GM21381 (cell line): Measurements from ENCODE around the gene C20orf141.
A peak's percentile ranks its signal among the peaks of the same experiment; 100 is the strongest.
"Not testable (repeated sequence)": the region's sequence is repeated elsewhere in the genome, so short reads cannot be mapped to it uniquely, and the experiment has no call there.

Experiments used
- ATAC-seq: cut with Tn5 transposase; IDR thresholded peaks from one replicate; pipeline ENCODE4 v1.9.1; 2021; ENCODE audit warnings: mild to moderate bottlenecking, moderate library complexity; ENCODE audit not compliant: unreplicated experiment

The C20orf141 gene

GRCh38 chr20:2820084-2820895 is 5.5 kb downstream of the C20orf141 start:
- no peak for ATAC-seq

DNA sequence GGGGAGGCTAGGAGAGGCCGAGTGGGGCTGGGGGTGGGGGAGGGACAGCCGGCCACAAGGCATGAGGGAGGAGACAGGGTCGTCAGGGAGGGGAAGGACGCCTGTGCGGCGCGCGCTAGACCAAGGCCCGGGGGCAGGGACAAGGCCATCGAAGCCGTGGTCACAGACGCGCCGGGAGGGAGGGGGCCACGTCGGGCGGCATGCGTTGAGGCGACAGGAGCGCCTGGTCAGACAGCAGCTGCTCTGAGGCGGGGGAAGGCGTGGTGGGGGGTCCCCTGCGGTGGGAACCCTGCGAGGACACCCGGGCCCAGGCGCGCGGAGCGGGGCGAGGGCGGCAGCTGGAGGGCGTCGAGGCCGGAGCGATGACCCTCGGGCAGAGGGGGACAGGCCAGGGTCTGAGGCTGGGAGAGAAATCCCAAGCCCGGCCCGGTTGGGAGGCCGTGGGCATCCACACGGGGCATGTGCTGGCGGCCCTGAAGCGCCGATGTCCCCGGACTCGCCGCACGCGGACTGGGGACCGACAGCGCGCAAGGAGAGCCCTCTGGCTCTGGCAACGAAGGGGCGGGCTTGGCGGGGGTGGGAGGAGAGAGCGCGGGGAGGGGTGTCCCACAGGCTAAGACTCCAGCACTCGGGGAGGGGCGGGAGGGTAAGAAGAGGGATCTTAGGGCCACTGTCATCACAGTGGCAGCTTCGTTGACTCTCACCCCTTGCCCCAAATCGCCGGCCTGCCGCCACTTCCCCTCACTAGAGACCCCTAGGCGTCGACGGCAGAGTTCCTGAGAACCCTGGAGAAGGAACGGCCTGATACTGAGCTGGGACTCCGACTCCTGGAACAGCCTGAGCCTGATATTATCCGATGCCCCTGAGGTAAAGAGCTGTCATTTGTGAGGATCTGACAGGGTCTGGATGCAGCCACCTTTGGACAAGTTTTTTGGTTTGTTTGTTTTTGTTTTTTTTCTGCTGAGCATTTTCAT is 6.4 kb downstream of the C20orf141 start:
- ATAC-seq = no peak

- ATAC-seq = no peak
Measured at GRCh38 chr20:2822073-2822472, 7.3 kb downstream of the C20orf141 start.

GRCh38 chr20:2825761-2826160 is 11.0 kb downstream of the C20orf141 start:
- ATAC-seq = no peak

- no peak for ATAC-seq
Measured at GRCh38 chr20:2826655-2827054, 11.9 kb downstream of the C20orf141 start.

DNA sequence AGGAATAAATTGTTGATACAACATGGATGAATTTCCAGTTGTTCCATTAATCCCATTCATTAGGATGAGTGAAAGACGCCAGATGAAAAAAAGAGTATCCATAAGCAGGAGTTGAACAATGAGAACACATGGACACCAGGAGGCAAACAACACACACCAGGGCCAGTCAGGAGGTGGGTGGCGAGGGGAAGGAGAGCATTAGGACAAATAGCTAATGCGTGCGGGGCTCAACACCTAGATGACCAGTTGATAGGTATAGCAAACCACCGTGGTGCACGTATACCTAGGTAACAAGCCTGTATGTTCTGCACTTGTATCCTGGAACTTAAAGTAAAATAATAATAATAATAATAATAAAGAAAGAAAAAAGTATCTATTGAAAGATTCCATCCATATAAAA is 14.6 kb downstream of the C20orf141 start:
- ATAC-seq = no peak

- not testable (repeated sequence) for ATAC-seq
Measured at GRCh38 chr20:2831206-2831605, 16.4 kb downstream of the C20orf141 start.

GRCh38 chr20:2833761-2834160 is 19.0 kb downstream of the C20orf141 start:
- ATAC-seq = no peak

- no peak for ATAC-seq
Measured at GRCh38 chr20:2834401-2835110, 19.8 kb downstream of the C20orf141 start.

DNA sequence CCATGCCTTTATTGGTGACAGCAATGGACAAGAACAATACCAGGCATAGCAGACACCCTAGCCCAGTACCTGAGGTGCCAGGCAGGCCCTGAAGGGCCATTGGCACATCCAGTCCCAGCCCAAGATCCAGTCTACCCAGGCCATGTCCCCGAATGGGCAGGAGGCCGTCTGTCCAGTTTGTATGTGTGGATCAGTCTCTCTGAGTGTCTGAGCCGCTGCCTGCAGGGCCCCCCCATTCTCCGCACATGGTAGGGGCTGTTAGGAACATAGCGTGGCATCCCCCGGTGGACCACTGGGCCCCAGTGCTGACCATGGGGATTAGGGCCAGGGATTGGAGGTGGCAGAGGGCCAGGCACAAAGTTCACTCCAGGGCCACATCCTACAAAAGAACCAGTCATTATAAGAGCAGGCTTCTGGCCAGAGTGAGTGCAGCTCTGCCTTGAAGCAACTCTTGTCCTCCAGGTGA is 20.6 kb downstream of the C20orf141 start:
- ATAC-seq = no peak

GRCh38 chr20:2836035-2836434 is 21.2 kb downstream of the C20orf141 start:
- ATAC-seq = no peak

GRCh38 chr20:2837221-2837960 is 22.6 kb downstream of the C20orf141 start:
- ATAC-seq = no peak

DNA sequence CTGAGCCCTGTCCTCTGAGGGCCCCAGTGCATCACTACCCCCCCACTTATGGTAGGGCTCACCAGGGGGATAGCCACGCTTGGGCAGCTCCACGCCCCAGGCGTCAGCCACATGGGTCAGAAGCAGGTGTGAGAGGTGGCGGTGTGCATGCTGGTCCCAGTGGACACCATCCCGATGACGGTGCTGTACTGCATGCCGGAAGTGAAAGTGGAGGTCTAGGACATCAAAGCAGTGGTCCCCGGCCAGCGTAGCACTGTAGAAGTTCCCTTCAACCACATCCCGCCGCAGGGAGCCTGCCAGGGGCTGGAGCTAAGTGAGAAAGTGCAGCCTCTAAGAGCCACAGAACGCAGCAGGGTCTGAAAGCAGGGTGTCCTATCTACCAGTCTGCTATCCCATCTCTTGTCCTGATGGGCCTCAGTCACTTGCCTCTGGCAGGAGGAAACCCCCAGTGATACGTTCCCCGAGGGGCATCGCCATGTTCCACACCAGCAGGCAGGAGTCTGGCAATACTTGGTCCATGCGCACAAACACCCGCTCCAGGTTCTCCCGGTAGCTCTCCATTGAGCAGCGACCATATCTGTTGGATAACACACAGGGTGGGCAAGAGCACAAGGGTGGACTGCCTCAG is 23.5 kb downstream of the C20orf141 start:
- no peak for ATAC-seq

DNA sequence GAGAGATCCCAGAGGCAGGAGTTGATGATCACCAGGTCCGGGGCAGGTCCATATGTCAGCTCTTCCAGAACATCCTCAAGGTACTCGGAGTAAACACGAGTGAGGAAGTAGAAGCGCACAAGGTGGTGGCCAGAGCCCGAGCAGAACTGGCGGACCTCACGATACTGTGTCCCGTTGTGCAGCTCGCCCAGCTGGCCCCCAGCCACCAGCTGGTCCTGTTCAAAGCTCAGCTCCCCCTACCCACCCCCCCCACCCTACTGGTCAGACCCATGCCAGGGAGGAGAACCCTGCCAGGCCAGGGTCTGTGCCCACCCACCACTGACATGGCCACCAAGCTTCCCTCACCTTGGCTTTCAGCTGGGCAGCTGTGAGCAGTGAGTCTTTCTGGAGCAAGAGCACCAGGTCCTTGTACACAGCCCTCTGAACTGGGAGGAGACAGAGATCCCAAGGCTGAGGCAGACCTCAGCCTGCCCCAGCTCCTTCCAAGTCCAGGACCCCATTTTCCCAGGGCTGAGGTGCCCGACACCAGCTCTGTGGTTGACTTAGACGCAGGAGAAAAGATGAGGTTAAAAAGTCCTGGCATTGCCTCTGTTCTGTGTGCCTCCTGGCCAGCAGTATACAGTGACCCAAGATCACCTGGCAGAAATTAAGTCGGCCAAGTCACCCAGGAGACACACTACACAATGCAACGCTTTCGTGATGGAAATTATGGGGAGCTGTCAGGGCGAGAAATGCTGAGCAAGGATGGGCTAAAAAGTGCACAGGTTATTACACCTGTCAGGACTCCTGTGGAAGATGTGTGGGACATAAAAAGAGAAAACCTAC is 24.3 kb downstream of the C20orf141 start:
- no peak for ATAC-seq

DNA sequence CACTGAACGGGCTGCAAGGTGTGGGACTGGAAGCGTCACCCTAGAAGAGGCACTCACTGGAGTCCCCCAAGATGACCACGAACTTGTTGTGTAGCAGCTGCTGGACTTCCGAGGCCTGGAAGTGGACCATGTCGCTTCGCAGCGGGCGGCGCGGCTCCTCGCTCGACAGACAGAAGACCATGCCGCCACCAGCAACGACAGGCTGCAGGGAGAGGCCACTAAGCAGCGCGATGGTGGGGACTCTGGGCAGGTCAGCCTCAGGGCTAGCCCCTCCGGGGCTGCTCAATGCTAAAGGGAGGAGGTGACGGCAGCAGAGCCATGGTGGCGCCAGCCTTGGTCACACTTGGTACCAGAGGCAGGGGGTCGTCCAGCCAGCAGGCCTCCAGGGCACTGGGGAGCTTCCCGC is 24.9 kb downstream of the C20orf141 start:
- no peak for ATAC-seq

GRCh38 chr20:2840138-2840966 is 25.6 kb downstream of the C20orf141 start, which contains the start of the genes PCED1A and VPS16:
Gene PCED1A, minus strand, starts transcription at chr20:2840655. Its CDS starts 743 bp downstream, at chr20:2839912.
Gene VPS16, plus strand, starts transcription at chr20:2840745. Its CDS starts 30 bp downstream, at chr20:2840775.
- ATAC-seq = peak; percentile 98

DNA sequence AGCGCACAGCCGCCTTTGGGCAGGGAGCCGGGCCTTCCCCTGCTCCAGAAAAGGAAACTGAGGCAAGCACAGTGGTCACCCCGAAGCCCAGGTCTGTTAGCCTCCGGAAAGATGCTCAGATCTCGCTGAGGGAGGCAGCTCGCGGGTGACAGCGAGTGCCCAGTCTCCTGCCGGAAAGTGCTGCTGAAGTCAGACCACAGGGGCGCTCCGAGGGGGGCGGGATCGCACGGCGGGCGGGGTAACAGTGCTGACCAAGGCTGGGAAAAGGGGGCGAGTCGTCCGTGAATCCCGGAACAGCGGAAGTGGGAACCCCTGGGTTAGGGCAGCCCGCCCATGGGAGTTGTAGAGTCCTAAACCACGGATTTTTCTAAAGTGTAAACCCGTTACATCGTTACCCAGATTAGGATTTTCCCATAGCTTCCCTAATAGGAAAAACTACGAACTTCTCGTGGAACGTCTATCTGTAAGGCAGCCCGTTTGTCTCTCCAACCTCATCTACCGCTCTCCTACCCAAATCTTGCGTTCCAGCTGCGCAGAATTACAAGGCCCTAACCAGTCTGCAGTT is 26.3 kb downstream of the C20orf141 start:
- ATAC-seq = peak; percentile 35

- no peak for ATAC-seq
Measured at GRCh38 chr20:2845607-2846006, 30.8 kb downstream of the C20orf141 start.
